CD4-positive, alpha-beta T cell (primary cell): Measurements from ENCODE around the gene IFI35. TPM values are rescaled to one million over a fixed set of nuclear protein-coding genes. Genes with fewer than 3 reads are reported as not detected.
"Not testable (repeated sequence)": the region's sequence is repeated elsewhere in the genome, so short reads cannot be mapped to it uniquely, and the experiment has no call there.

Experiments used
- ATAC-seq: fragments of 200-7000 bp; cut with Tn5 transposase; one replicate; pipeline ENCODE4 v1.10.0; 2022; ENCODE audit warnings: mild to moderate bottlenecking; ENCODE audit not compliant: poor library complexity
- CTCF ChIA-PET: fragments of 350-600 bp; sonication (Branson Sonifier 250); formaldehyde crosslinking; loops from one replicate; lab custom pipeline; 2021; ENCODE audit warnings: antibody characterized with exemption, inconsistent platforms; lab: Charles Lee
- POLR2A ChIA-PET: fragments of 350-600 bp; sonication (Branson Sonifier 250); formaldehyde crosslinking; loops from one replicate; lab custom pipeline; 2021; ENCODE audit warnings: antibody characterized with exemption, inconsistent platforms; lab: Charles Lee
- DNase-seq, 14 experiments: peaks; one replicate each; pipeline ENCODE4 v3.0.0-alpha.2; 2013 to 2020; ENCODE audit warnings: mixed read lengths in 2 of 14
- H3K27ac ChIP-seq, 2 donors: one replicate each; pipeline versions ENCODE4 v1.5.1 to v1.7.0; 2013; ENCODE audit warnings: low read length in 2 of 2, low read depth in 1 of 2, mild to moderate bottlenecking in 1 of 2
- H3K27me3 ChIP-seq, 2 experiments: 1 replicate in 1 of 2; 2 replicates in 1 of 2; pipeline versions ENCODE4 v1.6.1 to v1.7.0; 2013; ENCODE audit warnings: low read length in 2 of 2, control low read depth in 1 of 2, mild to moderate bottlenecking in 1 of 2, moderate library complexity in 1 of 2; ENCODE audit not compliant: insufficient read depth in 2 of 2, control insufficient read depth in 1 of 2
- H3K36me3 ChIP-seq: one replicate; pipeline ENCODE4 v1.6.1; 2013; ENCODE audit warnings: low read length, control low read depth; ENCODE audit not compliant: insufficient read depth
- H3K4me1 ChIP-seq: one replicate; pipeline ENCODE4 v1.6.1; 2013; ENCODE audit warnings: low read length, control low read depth; ENCODE audit not compliant: insufficient read depth
- H3K4me3 ChIP-seq: one replicate; pipeline ENCODE4 v1.5.1; 2013; ENCODE audit warnings: mild to moderate bottlenecking, low read length, moderate library complexity
- H3K9me3 ChIP-seq, 2 experiments: 1 replicate in 1 of 2; 2 replicates in 1 of 2; pipeline versions ENCODE4 v1.6.1 to v1.7.0; 2013; ENCODE audit warnings: low read length in 2 of 2, mild to moderate bottlenecking in 2 of 2, control low read depth in 1 of 2, moderate library complexity in 1 of 2; ENCODE audit not compliant: control insufficient read depth in 1 of 2, insufficient read depth in 1 of 2
- H3K27ac Mint-ChIP-seq: one replicate; pipeline ENCODE4 v1.8.0; 2020; ENCODE audit warnings: mixed read lengths
- H3K27me3 Mint-ChIP-seq: one replicate; pipeline ENCODE4 v1.8.0; 2021; ENCODE audit warnings: mixed read lengths
- H3K36me3 Mint-ChIP-seq: one replicate; pipeline ENCODE4 v1.8.0; 2021; ENCODE audit warnings: low read depth, mixed read lengths
- H3K4me1 Mint-ChIP-seq: one replicate; pipeline ENCODE4 v1.8.0; 2021; ENCODE audit warnings: low read depth, mixed read lengths
- H3K4me3 Mint-ChIP-seq: one replicate; pipeline ENCODE4 v1.8.0; 2020; ENCODE audit warnings: mild to moderate bottlenecking, mixed read lengths
- H3K9me3 Mint-ChIP-seq: one replicate; pipeline ENCODE4 v1.8.0; 2020; ENCODE audit warnings: mixed read lengths
- CTCF ChIP-seq: fragments of 200-600 bp; IDR thresholded peaks from one replicate; pipeline ENCODE4 v1.8.0; 2022; ENCODE audit warnings: antibody characterized with exemption, mild to moderate bottlenecking
- intact Hi-C, 2 experiments: fragments of 100-400 bp; cut with DNase I in 1 of 2; cut with micrococcal nuclease in 1 of 2; formaldehyde crosslinking; loops; one replicate each; pipeline versions ENCODE4 v1.15.1 to v1.9.0; 2023 to 2025; cut with DNase I, micrococcal nuclease
- total RNA-seq, 174 experiments: library from RNA in 2 of 174; stranded (reverse) in 2 of 174; gene quantifications; one replicate each; pipeline ENCODE4 v1.2.3 and lab custom pipeline; 2021 to 2026

IFI35 gene
- total RNA-seq, 2 experiments from 2014 or later, result 23.0 to 24.7 TPM

- no peaks in the 10 kb centered on the region for H3K9me3 ChIP-seq
- H3K36me3 ChIP-seq, result no peaks in the 10 kb centered on the region
- H3K4me1 Mint-ChIP-seq, result peaks cover 12% of the 10 kb centered on the region
- ATAC-seq (no peak), DNase-seq (no peak)
- ChIA-PET CTCF (no interaction called here), POLR2A (no interaction called here)
- H3K4me3 Mint-ChIP-seq, result no peak overlapping the region
- intact Hi-C loops, result no loop called here
- H3K4me3 ChIP-seq, result no peak overlapping the region
- H3K27ac ChIP-seq, result no peak overlapping the region
- no peaks in the 10 kb centered on the region for H3K27me3 ChIP-seq
- no peaks in the 10 kb centered on the region for H3K27me3 Mint-ChIP-seq
- no peak for TF ChIP-seq CTCF
- H3K4me1 ChIP-seq, result peaks cover 8% of the 10 kb centered on the region
- H3K36me3 Mint-ChIP-seq, result peaks cover 3% of the 10 kb centered on the region
- no peak overlapping the region for H3K27ac Mint-ChIP-seq
- no peaks in the 10 kb centered on the region for H3K9me3 Mint-ChIP-seq
These were observed 31.3 kb upstream of the IFI35 start for GRCh38 chr17:42975265-42975664.

GRCh38 chr17:42975701-42976100, 30.9 kb upstream of the IFI35 start:
- ATAC-seq, H3K9me3 ChIP-seq, H3K4me3 Mint-ChIP-seq, DNase-seq, H3K27me3 Mint-ChIP-seq, H3K36me3 ChIP-seq, H3K27ac ChIP-seq, H3K9me3 Mint-ChIP-seq, POLR2A ChIA-PET, H3K4me1 ChIP-seq, H3K36me3 Mint-ChIP-seq, CTCF ChIA-PET, H3K27ac Mint-ChIP-seq, H3K4me3 ChIP-seq, H3K27me3 ChIP-seq, intact Hi-C loops: not testable (repeated sequence)
- peaks cover 16% of the 10 kb centered on the region for H3K4me1 Mint-ChIP-seq

- Mint-ChIP-seq H3K27me3 (no peaks in the 10 kb centered on the region), H3K9me3 (no peaks in the 10 kb centered on the region), H3K27ac (peak within 1 kb of the TSS; percentile 84), H3K4me3 (peak within 1 kb of the TSS; percentile 95), H3K36me3 (peaks cover 26% of the 10 kb centered on the region), H3K4me1 (peaks cover 37% of the 10 kb centered on the region)
- TF ChIP-seq CTCF, result no peak
- Histone ChIP-seq H3K4me3 (peak within 1 kb of the TSS; percentile 87), H3K36me3 (peaks cover 12% of the 10 kb centered on the region), H3K27ac (peak within 1 kb of the TSS; percentile 58 to 66), H3K27me3 (no peaks in the 10 kb centered on the region), H3K4me1 (peaks cover 32% of the 10 kb centered on the region), H3K9me3 (no peaks in the 10 kb centered on the region)
- intact Hi-C loops, result loop anchor here (1.0 to 5.0 kb wide), 2 partner anchors 19 to 147 kb away; partner anchors contain the start of genes RPL27 (in 2 of the 2) and PSME3 (in 1 of the 2)
- CTCF ChIA-PET, result interaction anchor here (1.9 to 2.5 kb wide), 2 partner anchors 18 to 27 kb away, joined by 6 to 20 read pairs; partner anchors contain the start of genes IFI35 and RPL27
- POLR2A ChIA-PET, result interaction anchor here (0.7 to 6.2 kb wide), 3 partner anchors 18 to 388 kb away, joined by 4 to 33 read pairs (median 6); partner anchors contain the start of gene RPL27
- DNase-seq (peak in 3 of 14 experiments; percentile 4 to 50 (median 17)), ATAC-seq (peak; percentile 15)
These were observed 26.9 kb upstream of the IFI35 start, which contains the start of gene PTGES3L for GRCh38 chr17:42979511-42980273. TSS of gene PTGES3L (minus strand) at chr17:42980080. CDS start at chr17:42980053, 27 bp downstream.
